Activated T-helper 17 cell treated with anti-CD3 and anti-CD28 coated beads, Interleukin-2, amount 50 U/mL, for 72 hours (primary cell): Measurements from ENCODE around the gene GRAMD2A. TPM values are rescaled to one million over a fixed set of nuclear protein-coding genes. Genes with fewer than 3 reads are reported as not detected.

Experiments
- ATAC-seq: fragments of 150-1000 bp; cut with Tn5 transposase; replicated peaks from 2 replicates; pipeline ENCODE4 v1.10.0; 2021; ENCODE audit warnings: mild to moderate bottlenecking, moderate library complexity
- H3K27ac Mint-ChIP-seq: one replicate; pipeline ENCODE4 v1.8.0; 2022; ENCODE audit warnings: mixed read lengths
- H3K27me3 Mint-ChIP-seq: one replicate; pipeline ENCODE4 v1.8.0; 2022; ENCODE audit warnings: mixed read lengths
- H3K36me3 Mint-ChIP-seq: one replicate; pipeline ENCODE4 v1.8.0; 2022; ENCODE audit warnings: low read depth, mild to moderate bottlenecking, mixed read lengths
- H3K4me1 Mint-ChIP-seq: one replicate; pipeline ENCODE4 v1.8.0; 2022; ENCODE audit warnings: mixed read lengths
- H3K4me3 Mint-ChIP-seq: one replicate; pipeline ENCODE4 v1.8.0; 2022; ENCODE audit warnings: mild to moderate bottlenecking, mixed read lengths
- H3K9me3 Mint-ChIP-seq: one replicate; pipeline ENCODE4 v1.8.0; 2022; ENCODE audit warnings: mixed read lengths
- total RNA-seq, 2 donors: library from RNA; stranded (reverse); gene quantifications; one replicate each; pipeline ENCODE4 v1.2.3, GENCODE V29; 2022

GRAMD2A gene
- total RNA-seq: under 1 TPM in 1 of 2 donors, not detected in 1; 0.50 TPM

DNA sequence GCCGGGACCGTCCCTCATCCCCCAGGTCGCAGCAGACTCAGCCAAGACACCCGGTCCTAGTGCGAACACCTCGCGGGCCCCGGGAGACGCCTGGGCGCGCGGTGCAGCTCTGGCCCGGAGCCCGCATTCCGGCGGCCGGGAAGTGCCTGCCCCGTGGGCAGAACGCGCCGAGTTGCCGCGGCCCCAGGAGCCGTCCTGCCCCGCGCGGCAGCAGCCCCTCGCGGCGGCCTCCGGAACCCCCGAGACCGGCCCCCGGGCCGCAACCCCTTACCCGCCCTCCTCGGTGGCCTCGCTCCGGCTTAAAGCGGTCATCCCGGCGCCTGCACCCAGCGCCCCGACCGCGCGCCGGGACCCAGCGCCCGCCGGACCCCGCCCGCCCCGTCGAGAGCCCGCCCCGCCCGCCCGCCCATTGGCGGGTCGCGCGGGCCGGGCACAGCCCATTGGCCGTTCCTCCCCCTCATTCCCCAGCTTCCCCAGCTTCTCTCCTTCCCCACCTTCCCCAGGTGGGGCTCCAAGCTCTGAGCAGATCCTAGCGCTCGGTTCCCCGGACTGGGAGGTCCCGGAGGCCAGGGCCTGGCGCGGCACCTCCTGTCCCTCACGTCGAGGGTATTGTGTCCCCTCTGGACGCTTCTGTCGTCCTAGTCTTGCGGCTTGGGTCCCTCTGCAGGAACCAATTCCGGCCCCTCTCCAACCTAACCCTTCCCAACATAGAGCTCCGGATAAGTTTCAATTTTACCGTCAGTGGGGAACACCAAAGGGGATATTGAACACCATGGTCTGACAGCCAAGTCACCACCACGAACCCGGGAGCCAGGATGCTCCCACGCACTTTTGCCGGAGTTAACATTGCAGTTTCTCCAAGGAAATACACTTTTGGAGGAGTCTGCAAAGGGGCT, at the start of gene GRAMD2A:
GRAMD2A (minus strand) TSS at position 328 of the 896 bp plus-strand sequence.
- peak within 1 kb of the TSS; percentile 51 for H3K4me3 Mint-ChIP-seq
- H3K27ac Mint-ChIP-seq: peak within 1 kb of the TSS; percentile 79
- H3K36me3 Mint-ChIP-seq: peaks cover 52% of the 10 kb centered on the region
- H3K27me3 Mint-ChIP-seq: no peaks in the 10 kb centered on the region
- H3K9me3 Mint-ChIP-seq: no peaks in the 10 kb centered on the region
- peak; percentile 61 for ATAC-seq
- peaks cover 18% of the 10 kb centered on the region for H3K4me1 Mint-ChIP-seq

DNA sequence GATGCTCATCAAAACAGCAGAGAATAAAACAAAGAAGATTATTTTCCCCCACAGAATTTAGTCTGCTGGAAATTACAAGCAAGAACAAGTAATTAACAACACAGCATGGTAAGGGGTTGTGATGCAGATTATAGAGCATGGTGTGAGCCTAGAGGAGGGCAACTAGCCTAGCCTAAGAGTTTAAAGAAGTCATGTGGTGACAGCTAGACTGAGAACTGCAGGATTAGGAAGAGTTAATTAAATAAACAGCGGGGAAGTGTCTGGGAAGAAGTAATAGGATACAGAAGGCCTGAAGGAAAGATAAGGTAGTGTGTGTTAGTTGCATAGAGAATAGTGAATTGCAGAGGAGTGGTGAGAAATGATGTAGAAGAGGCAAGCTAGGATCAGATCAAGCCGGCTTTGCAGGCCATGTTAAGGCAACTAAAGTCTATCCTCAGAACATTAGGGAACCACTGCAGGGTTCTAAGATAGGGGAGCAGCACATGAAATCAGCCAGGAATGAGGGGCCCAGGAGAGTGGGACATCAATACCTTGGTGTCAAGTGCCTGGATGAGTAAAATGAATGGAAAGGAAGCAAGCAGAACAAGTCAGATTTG, 45.3 kb upstream of the GRAMD2A start:
- ATAC-seq: no peak
- no peak overlapping the region for H3K4me3 Mint-ChIP-seq
- H3K27me3 Mint-ChIP-seq: no peaks in the 10 kb centered on the region
- no peaks in the 10 kb centered on the region for H3K4me1 Mint-ChIP-seq
- H3K9me3 Mint-ChIP-seq: no peaks in the 10 kb centered on the region
- H3K36me3 Mint-ChIP-seq: peaks cover 73% of the 10 kb centered on the region
- peak overlapping the region; percentile 33 for H3K27ac Mint-ChIP-seq

DNA sequence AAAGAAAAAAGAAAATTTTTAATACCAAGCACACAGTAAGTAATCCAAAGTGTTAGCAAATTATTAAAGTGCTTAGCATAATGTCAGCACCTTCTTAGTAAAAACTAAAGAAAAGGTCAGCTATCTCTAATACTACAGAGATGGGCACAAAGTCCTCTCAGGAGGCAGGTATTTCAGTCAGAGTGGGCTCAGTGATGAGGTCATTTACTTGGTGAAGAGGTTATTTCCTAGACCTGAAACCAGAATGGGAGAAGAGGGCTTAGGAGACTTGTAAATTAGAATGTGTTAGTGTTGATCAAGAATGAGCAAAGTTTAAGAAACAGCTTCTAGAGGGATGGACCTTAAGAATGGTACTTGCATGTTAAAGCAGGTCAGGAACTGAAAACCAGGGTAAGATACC, 42.1 kb upstream of the GRAMD2A start:
- Mint-ChIP-seq H3K4me1 (peaks cover 12% of the 10 kb centered on the region), H3K27me3 (no peaks in the 10 kb centered on the region), H3K27ac (no peak overlapping the region), H3K36me3 (peaks cover 59% of the 10 kb centered on the region), H3K4me3 (no peak overlapping the region), H3K9me3 (no peaks in the 10 kb centered on the region)
- no peak for ATAC-seq

DNA sequence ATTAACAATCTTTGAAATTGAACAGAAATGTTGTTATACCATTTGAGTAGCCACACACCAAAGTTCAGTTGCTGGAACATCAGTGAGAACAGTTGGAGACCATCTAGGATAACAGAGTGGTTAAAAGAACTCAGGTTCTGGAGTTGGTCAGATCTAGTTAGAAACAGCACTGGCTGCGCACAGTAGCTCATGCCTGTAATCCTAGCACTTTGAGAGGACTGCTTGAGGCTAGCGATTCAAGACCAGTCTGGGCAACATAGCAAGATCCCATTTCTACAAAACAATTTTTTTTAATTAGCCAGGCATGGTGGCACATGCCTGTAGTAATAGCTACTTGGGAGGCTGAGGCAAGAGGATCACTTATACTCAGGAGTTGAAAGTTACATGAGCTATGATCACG, 41.0 kb upstream of the GRAMD2A start:
- no peak overlapping the region for H3K4me3 Mint-ChIP-seq
- peaks cover 48% of the 10 kb centered on the region for H3K36me3 Mint-ChIP-seq
- H3K9me3 Mint-ChIP-seq: no peaks in the 10 kb centered on the region
- no peak for ATAC-seq
- no peak overlapping the region for H3K27ac Mint-ChIP-seq
- H3K27me3 Mint-ChIP-seq: no peaks in the 10 kb centered on the region
- H3K4me1 Mint-ChIP-seq: peaks cover 16% of the 10 kb centered on the region

DNA sequence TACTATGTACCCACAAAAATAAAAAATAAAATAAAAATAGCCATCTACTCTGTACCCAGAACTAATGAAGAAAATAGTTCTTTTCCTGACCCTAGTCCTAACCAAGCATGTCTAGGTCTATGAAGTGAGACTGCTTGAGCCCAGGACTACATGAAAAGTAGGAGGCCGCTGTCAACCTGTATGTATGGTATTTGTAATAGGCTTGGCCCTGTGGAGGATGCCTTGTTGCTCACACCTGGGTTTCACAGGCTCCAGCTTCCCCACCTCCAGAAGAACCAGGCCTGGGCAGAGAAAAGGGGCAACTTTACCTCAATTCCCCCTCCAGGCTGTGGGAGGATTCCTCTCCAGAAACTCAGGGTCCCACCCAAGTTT, 40.3 kb upstream of the GRAMD2A start:
- peak overlapping the region; percentile 86 for H3K4me3 Mint-ChIP-seq
- no peaks in the 10 kb centered on the region for H3K27me3 Mint-ChIP-seq
- H3K4me1 Mint-ChIP-seq: peaks cover 16% of the 10 kb centered on the region
- peak overlapping the region; percentile 98 for H3K27ac Mint-ChIP-seq
- peaks cover 42% of the 10 kb centered on the region for H3K36me3 Mint-ChIP-seq
- peak; percentile 45 for ATAC-seq
- no peaks in the 10 kb centered on the region for H3K9me3 Mint-ChIP-seq

DNA sequence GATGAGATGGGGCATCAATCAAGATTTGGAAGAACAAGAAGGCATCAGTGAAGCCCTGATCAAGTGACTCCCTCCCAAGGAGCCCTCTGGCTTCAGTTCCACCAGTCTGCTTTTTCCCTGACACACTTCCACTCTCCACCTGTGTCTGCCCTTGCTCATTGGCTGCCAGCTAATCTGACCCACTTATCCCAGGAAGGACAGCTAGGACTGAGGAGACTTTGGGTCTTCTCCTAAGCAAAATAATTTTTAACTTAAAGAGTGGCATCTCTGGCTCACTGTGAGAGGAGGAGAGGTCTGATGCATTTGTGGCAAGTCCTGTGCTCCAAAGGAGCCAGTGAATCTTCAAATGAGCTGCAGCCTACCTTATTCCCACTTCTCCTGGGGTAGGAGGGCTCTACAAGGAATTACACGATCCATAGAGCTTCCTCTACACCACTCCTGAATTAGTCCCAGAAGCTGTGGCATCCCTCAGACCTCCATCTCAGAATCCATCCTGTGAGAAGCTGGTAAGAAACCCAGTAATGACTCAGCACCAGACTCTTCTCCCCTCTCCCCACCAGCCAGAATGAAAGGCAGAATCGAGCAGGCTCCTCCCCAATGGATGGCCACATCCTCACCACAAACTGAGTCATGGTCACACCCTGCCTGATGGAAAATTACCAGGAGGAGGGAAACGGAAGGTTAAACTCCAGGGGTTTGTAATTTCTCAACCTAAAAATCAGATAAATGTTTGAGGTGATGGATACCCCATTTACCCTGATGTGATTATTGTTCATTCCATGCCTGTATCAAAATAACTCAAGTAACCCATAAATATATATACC, 39.7 kb upstream of the GRAMD2A start:
- H3K36me3 Mint-ChIP-seq: peaks cover 36% of the 10 kb centered on the region
- peaks cover 16% of the 10 kb centered on the region for H3K4me1 Mint-ChIP-seq
- peak overlapping the region; percentile 98 for H3K27ac Mint-ChIP-seq
- no peaks in the 10 kb centered on the region for H3K9me3 Mint-ChIP-seq
- peak overlapping the region; percentile 86 for H3K4me3 Mint-ChIP-seq
- H3K27me3 Mint-ChIP-seq: no peaks in the 10 kb centered on the region
- ATAC-seq: peak; percentile 99

DNA sequence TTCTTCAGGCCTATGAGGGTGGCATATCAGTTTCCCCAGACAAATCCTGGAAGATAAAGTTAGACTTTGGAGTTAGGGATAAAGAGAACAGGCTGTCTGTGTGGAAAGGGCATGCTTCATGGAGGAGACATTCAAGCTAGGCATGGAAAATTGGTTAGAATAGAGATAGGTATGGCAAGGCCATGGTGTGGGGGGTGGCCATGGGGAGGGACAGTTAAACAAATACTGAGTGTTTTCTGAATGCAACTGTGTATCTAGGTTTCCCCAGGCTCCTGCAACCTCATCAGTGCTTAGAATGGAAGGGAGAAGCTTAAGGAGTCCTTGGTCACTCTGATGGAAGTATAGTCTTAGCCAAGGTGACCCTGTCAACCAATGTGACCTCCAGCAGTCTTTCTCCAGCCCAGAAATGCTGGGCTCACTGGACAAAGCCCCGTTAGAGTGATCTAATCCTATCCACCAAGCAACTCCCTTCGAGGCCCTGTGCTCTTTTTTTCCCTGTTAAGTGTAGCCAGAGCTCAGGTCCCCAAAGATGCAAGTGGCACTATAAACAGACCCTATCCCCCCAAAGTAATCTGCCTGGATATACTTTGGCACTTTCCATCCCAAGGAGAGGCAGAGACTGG, 38.9 kb upstream of the GRAMD2A start:
- no peak for ATAC-seq
- H3K27me3 Mint-ChIP-seq: no peaks in the 10 kb centered on the region
- peak overlapping the region; percentile 86 for H3K4me3 Mint-ChIP-seq
- H3K36me3 Mint-ChIP-seq: peaks cover 32% of the 10 kb centered on the region
- H3K27ac Mint-ChIP-seq: peak overlapping the region; percentile 98
- H3K9me3 Mint-ChIP-seq: no peaks in the 10 kb centered on the region
- peaks cover 16% of the 10 kb centered on the region for H3K4me1 Mint-ChIP-seq

DNA sequence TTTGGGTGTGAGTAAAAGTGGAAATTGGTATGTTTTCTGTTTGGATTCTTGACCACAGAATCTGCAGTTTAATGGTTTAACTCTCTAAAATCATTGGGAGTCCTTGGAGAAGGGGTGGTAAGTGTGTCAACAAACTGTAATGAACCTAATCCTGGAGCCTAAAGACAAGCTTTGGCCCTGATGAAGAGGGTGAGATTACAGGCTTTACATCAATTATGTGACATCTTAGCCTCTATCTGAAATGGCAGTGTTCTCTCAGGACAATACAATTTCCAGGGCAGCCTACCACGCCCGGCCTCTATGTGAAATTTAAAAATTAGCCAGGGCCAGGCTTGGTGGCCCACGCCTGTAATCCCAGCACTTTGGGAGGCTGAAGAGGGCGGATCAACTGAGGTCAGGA, 37.7 kb upstream of the GRAMD2A start:
- Mint-ChIP-seq H3K9me3 (no peaks in the 10 kb centered on the region), H3K27ac (no peak overlapping the region), H3K27me3 (no peaks in the 10 kb centered on the region), H3K36me3 (peaks cover 32% of the 10 kb centered on the region), H3K4me1 (peaks cover 16% of the 10 kb centered on the region), H3K4me3 (no peak overlapping the region)
- ATAC-seq: no peak

DNA sequence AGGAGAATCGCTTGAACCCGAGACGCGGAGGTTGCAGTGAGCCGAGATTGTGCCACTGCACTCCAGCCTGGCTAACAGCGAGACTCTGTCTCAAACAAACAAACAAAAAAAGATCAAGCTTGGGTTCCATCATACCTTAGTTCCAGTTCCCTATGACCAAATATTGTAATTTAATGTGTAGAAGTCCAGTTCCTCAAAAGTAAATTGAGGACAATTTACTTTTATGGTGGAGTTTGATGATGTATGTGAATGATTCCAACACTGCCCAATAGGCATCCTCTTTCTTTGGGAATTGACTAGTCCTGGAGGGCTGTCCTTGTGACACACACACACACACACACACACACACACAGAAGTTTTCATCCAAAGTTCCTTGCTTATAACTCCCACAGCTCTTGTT, 36.2 kb upstream of the GRAMD2A start:
- Mint-ChIP-seq H3K4me3 (peak overlapping the region; percentile 23), H3K4me1 (peaks cover 16% of the 10 kb centered on the region), H3K36me3 (peaks cover 38% of the 10 kb centered on the region), H3K9me3 (no peaks in the 10 kb centered on the region), H3K27ac (no peak overlapping the region), H3K27me3 (no peaks in the 10 kb centered on the region)
- no peak for ATAC-seq

DNA sequence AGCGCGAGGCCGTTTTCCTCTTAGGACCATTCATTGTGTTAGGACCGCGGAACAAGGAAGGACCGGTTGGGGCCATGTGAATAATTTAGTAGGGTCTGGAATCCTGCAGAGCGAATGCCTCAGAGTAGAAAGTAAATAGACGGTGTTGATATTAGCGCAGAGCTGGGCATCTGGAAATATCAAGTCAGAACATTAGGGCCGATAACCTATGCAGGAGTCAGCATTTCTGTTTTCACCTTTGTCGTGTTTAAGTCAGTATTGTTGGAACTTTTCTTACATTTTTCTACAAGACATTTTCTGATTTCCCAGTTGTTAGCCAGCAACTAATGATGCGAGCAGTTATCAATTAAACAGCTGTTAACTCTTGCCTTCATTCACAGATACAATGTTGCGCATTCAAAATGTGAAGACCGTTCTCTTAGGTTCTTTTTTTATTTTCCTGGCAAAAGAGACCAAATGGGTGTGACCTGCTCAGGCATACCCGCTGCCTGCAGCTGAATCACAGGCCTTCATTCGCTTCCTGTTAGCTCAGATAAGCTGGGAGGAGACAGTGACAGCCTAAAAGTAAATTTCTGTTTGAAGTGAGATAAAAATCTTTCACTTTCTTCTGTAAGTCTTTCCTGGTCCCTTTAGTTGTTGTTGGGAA, 34.4 kb upstream of the GRAMD2A start:
- H3K36me3 Mint-ChIP-seq: peaks cover 47% of the 10 kb centered on the region
- no peaks in the 10 kb centered on the region for H3K27me3 Mint-ChIP-seq
- peaks cover 12% of the 10 kb centered on the region for H3K4me1 Mint-ChIP-seq
- peak overlapping the region; percentile 98 for H3K4me3 Mint-ChIP-seq
- peak overlapping the region; percentile 99 for H3K27ac Mint-ChIP-seq
- H3K9me3 Mint-ChIP-seq: no peaks in the 10 kb centered on the region
- no peak for ATAC-seq

DNA sequence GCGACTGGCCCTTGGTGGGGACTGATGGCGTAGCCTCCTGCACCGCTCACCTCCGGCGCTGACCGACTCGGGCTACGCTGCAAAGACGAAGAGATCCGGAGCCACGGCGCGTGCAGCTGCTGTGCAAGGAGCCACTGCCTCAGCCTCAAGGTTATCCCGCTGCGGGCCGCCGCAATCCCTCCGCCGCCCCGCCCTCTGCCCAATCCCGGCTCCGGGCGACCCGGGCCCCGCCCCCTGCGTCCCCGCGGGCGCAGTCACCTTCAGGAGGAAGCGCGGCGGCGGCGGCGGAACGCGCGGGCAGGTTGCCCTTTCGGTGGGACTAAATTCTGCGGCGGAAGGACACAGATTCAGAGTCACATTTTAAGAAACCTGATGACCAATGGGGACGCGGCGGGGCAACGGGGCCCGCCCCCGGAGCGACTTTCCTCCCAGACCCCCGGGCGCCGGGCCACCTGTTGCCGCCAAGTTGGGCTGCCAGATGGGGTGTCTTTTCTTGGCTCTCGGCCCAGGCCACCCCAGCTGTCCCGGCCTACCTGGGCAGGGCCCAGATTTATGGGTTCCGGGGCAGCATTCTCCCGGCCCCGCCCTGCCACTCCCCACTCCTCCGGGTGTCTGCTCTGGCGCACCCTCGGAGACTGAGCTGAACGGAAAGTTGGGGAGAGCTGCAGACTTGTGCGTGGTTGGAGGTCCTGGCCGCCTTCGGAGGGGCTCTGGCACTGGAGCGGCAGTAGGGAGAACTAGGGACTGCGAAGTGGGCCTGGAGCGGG, 33.7 kb upstream of the GRAMD2A start, which contains the start of gene PKM:
PKM (minus strand) TSS at position 125 of the 767 bp plus-strand sequence. CDS start 12,093 bp downstream, outside the sequence.
- peak; percentile 55 for ATAC-seq
- Mint-ChIP-seq H3K27me3 (no peaks in the 10 kb centered on the region), H3K27ac (peak within 1 kb of the TSS; percentile 99), H3K36me3 (peaks cover 55% of the 10 kb centered on the region), H3K9me3 (no peaks in the 10 kb centered on the region), H3K4me3 (peak within 1 kb of the TSS; percentile 98), H3K4me1 (peaks cover 12% of the 10 kb centered on the region)

DNA sequence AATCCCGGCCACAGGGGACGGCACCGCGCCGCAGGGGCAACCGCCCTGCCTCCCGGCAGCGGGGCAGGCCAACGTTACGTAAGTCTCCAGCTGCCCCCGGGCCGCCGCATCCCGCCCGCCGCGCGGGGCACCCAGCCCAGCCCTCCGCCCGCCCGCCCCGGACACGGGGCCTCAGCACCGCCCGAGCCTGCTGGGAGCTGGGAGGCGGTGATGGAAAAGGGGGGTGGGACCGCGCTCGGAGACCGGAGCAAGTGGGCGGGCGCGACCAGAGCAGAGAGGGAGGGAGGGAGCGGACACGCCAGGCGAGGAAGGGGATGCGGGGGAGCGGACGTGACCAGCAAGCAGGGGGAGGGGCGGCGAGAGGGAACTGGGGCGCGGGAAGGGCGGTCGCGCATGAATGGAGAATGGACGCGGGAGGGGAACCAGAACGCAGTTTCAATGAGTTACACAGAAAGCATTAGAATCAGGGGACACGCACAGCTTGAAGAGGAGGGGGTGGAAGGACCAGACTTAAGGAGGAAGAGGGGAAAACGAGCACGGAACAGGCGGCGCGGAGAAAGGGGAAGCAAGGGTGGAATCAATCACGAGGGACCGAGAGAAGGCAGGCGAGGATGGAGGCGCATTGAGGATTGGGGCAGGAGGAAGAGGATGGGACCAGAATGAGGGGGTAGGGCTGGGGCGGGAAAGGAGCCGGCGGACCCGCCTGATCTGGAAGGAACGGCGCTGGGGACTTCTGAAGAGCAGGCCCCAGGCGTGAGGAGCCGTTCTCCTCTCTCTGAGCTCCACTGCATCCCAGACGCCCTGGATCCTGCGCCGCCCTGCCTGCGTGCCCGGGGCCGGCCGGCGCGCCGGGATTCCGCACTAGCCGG, 32.8 kb upstream of the GRAMD2A start:
- H3K27me3 Mint-ChIP-seq: no peaks in the 10 kb centered on the region
- H3K4me3 Mint-ChIP-seq: peak overlapping the region; percentile 98
- H3K36me3 Mint-ChIP-seq: peaks cover 63% of the 10 kb centered on the region
- no peaks in the 10 kb centered on the region for H3K9me3 Mint-ChIP-seq
- peaks cover 18% of the 10 kb centered on the region for H3K4me1 Mint-ChIP-seq
- ATAC-seq: peak; percentile 5
- H3K27ac Mint-ChIP-seq: peak overlapping the region; percentile 99

DNA sequence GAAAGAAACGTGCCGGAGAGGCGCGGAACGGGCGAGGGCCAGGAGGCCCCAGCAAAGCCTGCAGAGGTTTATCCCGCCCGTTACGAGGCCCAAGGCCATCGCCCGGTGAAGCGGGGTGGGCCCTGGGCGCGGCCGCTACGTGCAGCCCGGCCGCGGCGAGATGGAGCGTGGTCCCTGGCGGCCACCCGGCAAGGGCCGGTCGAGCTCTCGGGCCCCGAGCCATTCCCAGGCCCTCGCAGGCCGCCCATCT, 32.3 kb upstream of the GRAMD2A start:
- H3K4me1 Mint-ChIP-seq: peaks cover 20% of the 10 kb centered on the region
- H3K27me3 Mint-ChIP-seq: no peaks in the 10 kb centered on the region

More for the DNA sequence above, 32.3 kb upstream of the GRAMD2A start:
- no peak for ATAC-seq
- peak overlapping the region; percentile 98 for H3K4me3 Mint-ChIP-seq
- no peaks in the 10 kb centered on the region for H3K9me3 Mint-ChIP-seq
- H3K36me3 Mint-ChIP-seq: peaks cover 68% of the 10 kb centered on the region
- peak overlapping the region; percentile 99 for H3K27ac Mint-ChIP-seq
